MM.1S (cell line): ENCODE results near the gene ING4.

Experiments used
- DNase-seq: peaks from one replicate; pipeline ENCODE4 v3.0.0-alpha.2; 2015
- H2AFZ ChIP-seq: fragments of 300-600 bp; sonication (generic); 2 replicates; pipeline ENCODE4 v1.6.0; 2016; ENCODE audit warnings: antibody characterized with exemption, low read length
- H3F3A ChIP-seq: fragments of 300-600 bp; sonication (generic); 2 replicates; pipeline ENCODE4 v1.6.1; 2016; ENCODE audit warnings: mild to moderate bottlenecking, antibody characterized with exemption, low read length, moderate library complexity, mixed read lengths; ENCODE audit not compliant: insufficient read depth
- H3K27ac ChIP-seq: fragments of 300-600 bp; sonication (generic); 2 replicates; pipeline ENCODE4 v1.5.1; 2016; ENCODE audit warnings: mild to moderate bottlenecking, low read length
- H3K27me3 ChIP-seq: fragments of 300-600 bp; sonication (generic); replicated peaks from 2 replicates; pipeline ENCODE4 v1.6.0; 2016; ENCODE audit warnings: low read length; ENCODE audit not compliant: insufficient read depth
- H3K36me3 ChIP-seq: fragments of 300-600 bp; sonication (generic); replicated peaks from 2 replicates; pipeline ENCODE4 v1.6.1; 2016; ENCODE audit warnings: mild to moderate bottlenecking, low read length, mixed read lengths; ENCODE audit not compliant: insufficient read depth
- H3K4me1 ChIP-seq: fragments of 300-600 bp; sonication (generic); 2 replicates; pipeline ENCODE4 v1.6.1; 2016; ENCODE audit warnings: low read length, mixed read lengths
- H3K4me2 ChIP-seq: fragments of 300-600 bp; sonication (generic); 2 replicates; pipeline ENCODE4 v1.6.0; 2016; ENCODE audit warnings: low read depth, low read length
- H3K4me3 ChIP-seq: fragments of 300-600 bp; sonication (generic); 2 replicates; pipeline ENCODE4 v1.5.1; 2016; ENCODE audit warnings: low read length, mixed read lengths
- H3K79me2 ChIP-seq: fragments of 300-600 bp; sonication (generic); 2 replicates; pipeline ENCODE4 v1.6.1; 2016; ENCODE audit warnings: mixed run types, low read length, mixed read lengths
- H3K9ac ChIP-seq: fragments of 300-600 bp; sonication (generic); 2 replicates; pipeline ENCODE4 v1.6.1; 2016; ENCODE audit warnings: low read length, mixed read lengths
- H3K9me2 ChIP-seq: fragments of 300-600 bp; sonication (generic); replicated peaks from 2 replicates; pipeline ENCODE4 v1.6.1; 2016; ENCODE audit warnings: mild to moderate bottlenecking, low read length, mixed read lengths; ENCODE audit not compliant: insufficient read depth
- H3K9me3 ChIP-seq: fragments of 300-600 bp; sonication (generic); replicated peaks from 2 replicates; pipeline ENCODE4 v1.6.1; 2016; ENCODE audit warnings: mild to moderate bottlenecking, low read length, mixed read lengths; ENCODE audit not compliant: insufficient read depth
- H4K20me1 ChIP-seq: fragments of 300-600 bp; sonication (generic); 2 replicates; pipeline ENCODE4 v1.6.1; 2016; ENCODE audit warnings: mild to moderate bottlenecking, low read length, moderate library complexity, mixed read lengths; ENCODE audit not compliant: insufficient read depth
- CTCF ChIP-seq: fragments of 300-600 bp; sonication (generic); IDR thresholded peaks from 2 replicates; pipeline ENCODE4 v1.5.1; 2016; ENCODE audit warnings: antibody characterized with exemption, low read length, mixed read lengths
- EZH2 ChIP-seq: fragments of 300-600 bp; sonication (generic); optimal IDR thresholded peaks from 2 replicates; pipeline ENCODE3; 2017; ENCODE audit warnings: low read depth, mild to moderate bottlenecking, antibody characterized with exemption, low read length, mixed read lengths
- EZH2phosphoT487 ChIP-seq: fragments of 300-600 bp; sonication (generic); IDR thresholded peaks from 2 replicates; pipeline ENCODE4 v1.6.1; 2018; ENCODE audit warnings: antibody characterized with exemption, low read length

Gene ING4

DNA sequence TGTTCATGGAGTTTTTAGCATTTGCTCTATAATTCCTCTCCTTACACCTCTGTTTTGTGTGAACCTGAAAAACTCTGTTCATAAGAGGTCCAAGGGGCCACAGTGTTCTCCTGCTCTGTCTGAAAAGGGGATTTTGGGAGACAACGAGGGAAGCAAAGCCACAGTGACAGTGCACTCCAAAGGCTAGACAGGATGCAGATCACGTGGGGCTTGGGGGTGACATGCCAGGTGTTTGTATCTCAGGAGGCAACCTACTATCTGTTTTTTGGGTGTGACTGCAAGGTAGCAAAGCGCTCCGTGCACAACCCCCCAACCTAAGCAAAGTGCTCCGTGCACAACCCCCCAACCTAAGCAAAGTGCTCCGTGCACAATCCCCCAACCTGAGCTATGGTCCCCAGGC lies 50.7 kb downstream of the ING4 start:
- Histone ChIP-seq H4K20me1 (no peaks in the 10 kb centered on the region), H3K79me2 (no peaks in the 10 kb centered on the region), H3K27me3 (no peaks in the 10 kb centered on the region), H3K9me3 (no peaks in the 10 kb centered on the region), H3K9ac (no peak overlapping the region), H3F3A (peaks cover 33% of the 10 kb centered on the region), H3K4me1 (peaks cover 29% of the 10 kb centered on the region), H3K4me2 (peak overlapping the region; percentile 27; the same call in 1 of the 2 replicates), H3K27ac (peak overlapping the region; percentile 27; the same call in 1 of the 2 replicates), H3K4me3 (no peak overlapping the region), H2AFZ (peak overlapping the region; percentile 50; the same call in 1 of the 2 replicates), H3K36me3 (no peaks in the 10 kb centered on the region), H3K9me2 (no peaks in the 10 kb centered on the region)
- TF ChIP-seq EZH2 (no peak), EZH2phosphoT487 (no peak), CTCF (no peak)
- peak; percentile 23 for DNase-seq

DNA sequence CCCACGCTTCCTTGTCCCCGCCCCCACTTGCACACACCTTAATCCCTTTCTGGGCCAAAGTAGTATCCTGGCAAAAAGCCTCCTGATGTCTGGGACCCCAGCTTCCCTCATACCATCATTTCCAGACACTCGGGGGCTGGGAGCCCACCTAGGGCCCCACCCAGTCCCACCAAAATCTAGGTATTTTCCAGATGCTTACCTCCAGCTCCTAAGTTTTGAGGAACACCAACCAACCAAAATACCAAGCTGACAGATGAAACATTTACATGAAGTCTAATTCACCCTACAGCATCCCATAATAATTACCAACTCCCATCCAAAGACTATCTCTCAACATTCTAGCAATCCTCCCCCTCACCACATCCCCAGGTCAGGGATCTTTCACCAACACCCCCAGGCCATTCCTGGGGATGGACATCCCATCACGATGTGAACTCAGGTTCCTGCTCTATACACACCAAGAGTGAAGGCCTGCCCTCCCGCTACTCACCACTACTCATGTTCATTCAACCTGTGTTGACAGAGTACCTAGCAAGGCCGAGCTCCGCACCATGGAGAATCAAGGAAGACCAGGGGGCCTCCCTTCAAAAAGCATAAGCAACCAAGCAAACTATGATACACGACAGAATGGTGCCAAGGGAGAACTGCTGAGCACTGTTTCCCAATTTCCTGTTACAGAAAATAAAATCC lies 54.2 kb downstream of the ING4 start:
- H3K36me3 ChIP-seq = no peaks in the 10 kb centered on the region
- H3K27ac ChIP-seq = peak overlapping the region; percentile 7; the same call in 1 of the 2 replicates
- DNase-seq = no peak
- H2AFZ ChIP-seq = no peak overlapping the region
- TF ChIP-seq EZH2 (no peak), CTCF (no peak), EZH2phosphoT487 (no peak)
- H3K4me1 ChIP-seq = peaks cover 40% of the 10 kb centered on the region
- no peak overlapping the region for H3K9ac ChIP-seq
- no peaks in the 10 kb centered on the region for H3K9me2 ChIP-seq
- H3K27me3 ChIP-seq = no peaks in the 10 kb centered on the region
- no peaks in the 10 kb centered on the region for H4K20me1 ChIP-seq
- H3F3A ChIP-seq = peaks cover 40% of the 10 kb centered on the region
- H3K4me3 ChIP-seq = no peak overlapping the region
- no peak overlapping the region for H3K4me2 ChIP-seq
- H3K79me2 ChIP-seq = peaks cover 28% of the 10 kb centered on the region
- no peaks in the 10 kb centered on the region for H3K9me3 ChIP-seq

DNA sequence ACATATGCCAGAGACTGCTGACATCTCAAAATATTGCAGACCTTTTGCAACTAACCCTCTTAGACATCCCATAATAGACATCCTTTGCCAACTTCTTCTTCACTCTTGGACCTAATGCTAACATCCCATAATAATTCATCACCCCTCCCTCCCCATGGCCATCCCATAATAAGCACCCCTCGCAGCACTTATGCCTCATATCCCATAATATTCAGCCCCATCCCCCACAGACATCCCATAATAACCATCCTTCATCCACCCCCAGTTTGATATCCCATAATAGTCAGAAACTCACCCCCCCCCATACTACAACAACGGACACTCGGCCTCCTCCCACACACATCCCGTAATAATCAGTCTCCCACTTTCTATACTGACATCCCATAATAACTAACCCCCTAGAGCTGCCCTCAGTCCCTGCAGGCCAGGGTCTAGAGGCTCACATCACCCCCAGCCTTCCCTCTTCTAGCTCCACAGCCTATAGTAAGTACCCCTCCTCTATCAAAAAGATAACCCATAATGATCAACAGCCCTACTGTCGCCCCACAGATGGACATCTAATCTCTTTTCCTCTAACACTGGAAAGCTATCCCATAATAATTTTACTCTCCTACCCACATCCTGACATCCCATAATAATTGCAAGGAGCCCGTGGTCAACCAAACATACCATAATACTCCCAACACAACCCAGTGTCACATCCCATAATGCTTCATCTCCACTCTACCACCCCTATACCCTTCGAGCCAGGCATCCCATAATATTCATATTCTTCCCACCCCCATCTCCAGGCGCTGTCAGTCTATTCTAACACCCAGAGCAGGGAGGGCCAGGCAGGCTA lies 54.9 kb downstream of the ING4 start:
- peaks cover 36% of the 10 kb centered on the region for H3K79me2 ChIP-seq

More for the DNA sequence above, 54.9 kb downstream of the ING4 start:
- DNase-seq = peak; percentile 57
- Histone ChIP-seq H4K20me1 (no peaks in the 10 kb centered on the region), H3K27ac (peak overlapping the region; percentile 26; the same call in 1 of the 2 replicates), H3F3A (peaks cover 35% of the 10 kb centered on the region), H3K4me2 (peak overlapping the region; percentile 44; the same call in 1 of the 2 replicates), H2AFZ (no peak overlapping the region; the same call in 1 of the 2 replicates), H3K27me3 (no peaks in the 10 kb centered on the region), H3K4me1 (peaks cover 42% of the 10 kb centered on the region), H3K9me2 (no peaks in the 10 kb centered on the region), H3K4me3 (peak overlapping the region; percentile 1; the same call in 1 of the 2 replicates), H3K36me3 (no peaks in the 10 kb centered on the region), H3K9ac (peak overlapping the region; percentile 0; the same call in 1 of the 2 replicates), H3K9me3 (no peaks in the 10 kb centered on the region)
- TF ChIP-seq EZH2phosphoT487 (no peak), EZH2 (no peak)
